SKM-1 treated with dmso at 0.1 percent for 144 hours (cell line): ENCODE results near the gene SP3.

Experiments used
- DNase-seq: peaks from one replicate; lab custom pipeline; 2025; ENCODE audit not compliant: unreplicated experiment; lab: John Stamatoyannopoulos, UW

The SP3 gene

DNA sequence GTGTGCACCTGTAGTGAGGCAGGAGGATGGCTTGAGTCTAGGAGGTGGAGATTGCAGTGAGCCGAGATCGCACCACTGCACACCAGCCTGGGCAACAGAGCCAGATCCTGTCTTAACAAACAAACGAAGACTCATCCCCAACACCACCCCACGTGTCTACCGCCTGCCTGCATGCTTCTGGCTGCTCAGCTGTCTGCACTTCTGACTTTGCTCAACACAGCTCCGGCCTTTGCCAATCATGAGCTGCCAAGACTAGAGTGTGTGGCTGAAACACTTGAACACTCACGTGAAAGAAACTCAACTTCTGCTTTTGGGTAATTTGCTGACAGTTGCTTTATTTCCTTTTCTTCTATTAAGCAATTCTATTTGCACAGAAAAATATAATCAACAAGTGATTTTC lies 32.1 kb upstream of the SP3 start:
- DNase-seq = peak; percentile 95

DNA sequence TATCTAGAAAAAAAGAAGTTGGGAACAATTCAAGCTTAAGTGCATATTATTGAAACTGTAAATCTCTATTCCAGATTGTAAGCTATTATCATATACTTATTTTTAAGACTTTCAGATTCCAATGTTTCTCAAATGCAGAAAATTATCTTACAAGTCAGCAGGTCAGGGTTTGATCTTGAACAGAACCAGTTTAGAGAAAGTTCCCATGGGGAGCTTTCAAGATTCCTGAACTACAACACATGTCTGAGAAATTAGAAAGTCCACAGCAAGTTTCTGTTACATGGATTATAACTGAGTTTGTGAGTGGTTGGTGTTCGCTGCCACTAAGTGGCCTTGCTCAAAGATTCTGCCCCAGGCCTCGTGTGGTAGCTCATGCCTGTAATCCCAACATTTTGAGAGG lies 31.6 kb upstream of the SP3 start:
- DNase-seq = no peak

GRCh38 chr2:173993459-173993858 lies 28.3 kb upstream of the SP3 start:
- no peak for DNase-seq

GRCh38 chr2:173991856-173992588 lies 26.8 kb upstream of the SP3 start:
- DNase-seq = no peak

GRCh38 chr2:173990970-173991819 lies 26.0 kb upstream of the SP3 start:
- DNase-seq = no peak

- DNase-seq = no peak
These were observed 25.1 kb upstream of the SP3 start for GRCh38 chr2:173990245-173990644.

DNA sequence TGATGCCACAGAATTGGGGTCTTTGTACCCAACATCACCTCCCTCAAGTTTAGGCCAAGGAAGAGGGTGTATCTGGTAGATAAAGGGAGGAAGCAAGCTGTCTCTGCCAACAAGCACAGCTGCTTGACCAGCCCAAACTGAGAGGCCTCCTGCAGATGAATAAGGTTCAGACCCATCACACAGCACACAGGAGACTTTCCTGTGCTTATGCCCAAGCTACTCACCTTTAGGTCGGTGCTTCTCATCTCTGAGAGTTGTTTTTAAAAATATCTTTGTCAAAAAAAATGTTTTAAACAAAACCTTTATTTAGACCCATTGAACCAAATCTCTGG lies 24.7 kb upstream of the SP3 start:
- DNase-seq = no peak

DNA sequence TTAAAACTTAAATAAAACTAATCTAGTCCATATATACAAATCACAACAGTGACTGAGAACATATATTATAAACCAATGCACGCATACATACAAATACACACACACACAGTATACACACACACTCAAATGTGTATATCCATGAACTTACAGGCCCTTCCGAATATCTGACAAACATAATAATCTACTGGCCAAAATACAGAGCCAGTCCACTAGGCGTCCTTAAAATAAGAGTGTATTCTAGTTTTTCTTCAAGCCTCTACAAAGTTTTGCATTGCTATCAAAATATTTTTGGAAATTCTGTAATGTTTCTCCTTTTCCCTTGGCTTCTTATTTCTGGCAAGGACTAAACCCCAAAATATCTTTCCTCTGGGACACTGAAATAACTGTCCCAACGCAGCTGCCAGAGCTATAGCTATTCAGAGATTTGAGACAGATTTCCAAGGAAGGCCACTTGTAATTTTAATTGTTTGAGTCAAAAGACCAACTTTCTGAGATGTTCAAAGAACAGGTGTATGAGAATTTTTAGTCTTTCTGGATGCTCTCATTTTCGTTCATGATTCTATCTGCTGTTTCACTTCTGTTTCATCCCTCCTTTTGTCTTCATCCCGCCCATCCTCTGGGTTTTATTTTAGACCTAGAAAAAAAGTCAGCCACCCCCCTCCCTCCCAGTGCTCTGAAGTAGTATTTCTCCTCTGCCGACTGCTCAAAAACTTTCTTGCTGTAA lies 24.1 kb upstream of the SP3 start:
- DNase-seq = no peak

DNA sequence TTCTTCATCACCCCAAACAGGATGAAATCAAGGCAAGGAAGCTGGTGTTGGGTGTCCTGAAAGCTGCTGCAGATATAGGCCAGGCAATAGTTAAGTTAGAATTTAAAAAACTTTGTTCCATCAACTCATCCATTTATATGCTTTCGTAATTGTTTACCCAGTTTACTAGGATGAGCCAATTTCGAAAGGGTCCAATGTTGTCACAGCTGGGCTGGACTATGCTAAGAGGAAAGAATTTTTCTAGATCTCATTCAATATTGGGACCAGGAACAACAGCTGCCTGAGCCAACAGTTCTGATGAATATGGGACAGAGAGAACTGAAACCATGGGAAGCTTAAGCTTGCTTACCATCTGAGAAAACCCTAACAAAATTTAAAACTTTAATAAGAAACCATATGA lies 21.6 kb upstream of the SP3 start:
- no peak for DNase-seq

DNA sequence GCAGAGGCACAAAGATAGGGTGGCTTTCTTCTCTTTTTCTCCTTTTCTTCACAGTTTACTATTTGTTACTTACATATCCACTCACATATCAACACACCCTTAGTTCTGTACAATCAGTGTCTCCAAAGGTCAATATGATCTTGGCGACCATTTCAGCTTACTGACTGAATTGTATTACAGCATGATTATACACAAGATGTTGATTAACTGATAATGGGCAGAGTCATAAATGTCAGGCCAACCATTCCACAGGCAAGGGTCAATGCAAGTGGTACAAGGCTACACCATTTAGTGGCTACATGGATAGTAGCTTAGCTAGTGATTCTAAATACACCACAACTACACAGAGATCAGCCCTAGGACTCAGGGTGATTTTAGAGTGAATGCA lies 20.4 kb upstream of the SP3 start:
- no peak for DNase-seq

GRCh38 chr2:173984866-173985604 lies 19.9 kb upstream of the SP3 start:
- DNase-seq = no peak

- DNase-seq = no peak
These were observed 18.3 kb upstream of the SP3 start for GRCh38 chr2:173983391-173983871.

DNA sequence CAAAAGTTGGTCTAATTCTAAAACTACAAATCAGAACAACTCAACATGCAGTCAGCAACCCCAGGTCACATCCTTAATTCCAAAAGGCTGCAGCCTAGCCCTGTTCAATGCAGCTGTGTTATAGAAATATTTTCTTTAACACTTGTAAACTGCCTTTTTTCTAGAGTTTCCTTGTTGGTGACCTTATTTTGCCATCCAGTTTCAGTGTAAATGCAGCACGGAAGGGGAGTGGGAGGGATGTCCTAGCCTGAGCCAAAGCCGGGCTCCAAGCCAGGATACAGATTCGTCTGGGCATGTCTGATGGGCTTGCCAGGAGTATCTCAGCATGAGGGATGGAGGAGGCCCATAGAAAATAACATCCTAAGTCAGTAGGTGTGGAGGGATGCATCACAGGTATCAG lies 17.7 kb upstream of the SP3 start:
- no peak for DNase-seq

DNA sequence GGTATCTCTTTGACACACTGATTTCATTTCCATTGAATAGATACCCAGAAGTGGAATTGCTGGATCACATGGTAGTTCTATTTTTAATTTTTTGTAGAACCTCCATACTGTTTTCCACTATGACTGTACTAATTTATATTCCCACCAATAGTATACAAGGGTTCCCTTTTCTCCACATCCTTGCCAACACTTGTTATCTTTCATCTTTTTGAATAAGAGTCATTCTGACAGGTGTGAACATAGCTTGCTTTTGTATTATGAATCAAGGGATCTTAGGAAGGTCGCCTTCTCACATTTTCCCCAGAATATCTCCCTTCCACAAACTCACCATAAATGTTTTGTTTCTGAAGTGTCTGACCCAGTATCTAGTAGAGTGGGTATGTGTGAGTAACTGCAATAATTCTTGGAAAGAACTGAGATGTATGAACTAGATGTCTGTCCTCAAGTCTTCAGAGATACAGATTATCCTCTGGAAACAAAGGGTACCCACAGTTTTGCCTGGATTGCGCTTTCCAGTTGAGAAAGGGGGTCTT lies 17.1 kb upstream of the SP3 start:
- no peak for DNase-seq

DNA sequence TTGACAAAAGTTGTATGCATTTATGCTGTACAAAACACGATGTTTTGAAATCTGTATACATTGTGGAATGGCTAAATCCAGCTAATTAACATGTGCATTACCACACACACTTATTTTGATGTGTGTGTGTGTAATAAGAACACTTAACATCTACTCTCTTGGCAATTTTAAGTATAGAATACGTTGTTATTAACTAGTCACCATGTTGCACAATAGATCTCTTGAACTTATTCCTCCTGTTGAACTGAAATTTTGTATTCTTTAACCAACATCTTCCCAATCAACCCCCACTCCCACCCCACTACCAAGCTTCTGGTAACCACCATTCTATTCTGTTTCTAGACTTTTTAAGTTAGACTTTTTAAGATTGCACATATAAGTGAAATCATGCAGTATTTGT lies 16.3 kb upstream of the SP3 start:
- DNase-seq = no peak

GRCh38 chr2:173979751-173980351 lies 14.7 kb upstream of the SP3 start:
- DNase-seq = no peak

GRCh38 chr2:173978447-173978846 lies 13.3 kb upstream of the SP3 start:
- no peak for DNase-seq

GRCh38 chr2:173972636-173973035 lies 7.5 kb upstream of the SP3 start:
- no peak for DNase-seq

DNA sequence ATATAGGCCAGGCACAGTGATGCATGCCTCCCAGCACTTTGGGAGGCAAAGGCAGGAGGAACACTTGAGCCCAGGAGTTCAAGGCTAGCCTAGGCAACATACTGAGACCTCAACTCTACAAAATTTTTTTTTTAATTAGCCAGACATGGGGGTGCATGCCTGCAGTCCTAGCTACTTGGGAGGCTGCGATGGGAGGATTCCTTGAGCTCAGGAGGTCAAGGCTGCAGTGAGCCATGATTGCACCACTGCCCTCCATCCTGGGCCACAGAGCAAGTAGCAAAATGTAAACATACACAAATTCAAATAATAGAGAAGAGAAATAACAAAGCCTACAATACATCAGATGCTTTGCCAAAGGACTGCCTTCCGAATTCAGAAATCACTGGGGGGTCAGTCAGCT lies 7.0 kb upstream of the SP3 start:
- no peak for DNase-seq

DNA sequence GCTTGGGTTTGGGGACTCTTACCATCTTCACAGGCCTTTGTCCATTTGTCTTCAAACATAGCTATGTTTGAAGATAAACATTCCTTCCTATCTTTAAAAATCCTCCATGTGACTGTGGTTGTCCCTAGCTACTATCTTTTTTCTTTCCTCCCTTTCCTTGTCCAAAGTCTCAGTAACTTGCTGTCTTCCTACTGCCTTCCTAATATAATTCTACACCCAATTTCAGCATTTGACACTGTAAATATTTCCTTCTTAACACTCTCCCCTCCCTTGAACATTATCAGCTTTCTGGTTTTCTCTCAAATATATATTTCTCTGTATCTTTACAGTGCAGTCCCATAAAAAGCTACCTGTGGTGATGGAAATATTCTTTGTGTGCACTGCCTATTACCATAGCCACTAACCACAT lies 5.3 kb upstream of the SP3 start:
- DNase-seq = no peak

DNA sequence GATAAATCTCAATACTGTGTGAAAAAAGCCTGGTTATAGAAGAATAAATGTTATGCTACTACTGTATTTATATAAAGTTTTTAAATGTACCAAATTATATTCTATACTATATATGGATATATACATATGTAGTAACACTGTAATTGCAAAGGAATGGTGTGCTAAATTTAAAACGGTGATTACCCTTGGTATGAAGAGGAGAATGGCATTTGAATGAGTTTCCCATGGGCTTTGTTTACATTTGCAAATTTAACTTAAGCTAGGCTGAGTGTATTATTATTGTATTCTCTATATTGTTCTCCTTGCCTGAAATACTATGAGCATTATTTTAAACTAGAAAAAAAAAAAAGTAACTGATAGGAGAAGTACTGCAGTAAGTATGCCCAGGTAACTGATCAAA lies 4.7 kb upstream of the SP3 start:
- no peak for DNase-seq
